Cardiac fibroblast (primary cell): ENCODE data around the gene NPY1R.

Source experiments
- DNase-seq, 2 donors: peaks; one replicate each; pipeline versions ENCODE4 v3.0.0 to v3.0.0-alpha.2; 2010; ENCODE audit warnings: low read depth in 2 of 2
- H3K4me3 ChIP-seq, 2 donors: replicated peaks in 1 of 2; 1 replicate in 1 of 2; 2 replicates in 1 of 2; pipeline ENCODE4 v1.5.1; 2011; ENCODE audit warnings: low read depth in 2 of 2, low read length in 2 of 2, mild to moderate bottlenecking in 2 of 2, moderate library complexity in 1 of 2
- CTCF ChIP-seq: IDR thresholded peaks from one replicate; pipeline ENCODE4 v1.5.1; 2011; ENCODE audit warnings: low read depth, mild to moderate bottlenecking, low read length, inconsistent platforms

The NPY1R gene

GRCh38 chr4:163330916-163331628, 1.3 kb downstream of the NPY1R start:
- TF ChIP-seq CTCF: no peak
- no peak overlapping the region for H3K4me3 ChIP-seq
- no peak for DNase-seq

- TF ChIP-seq CTCF: no peak
- no peak for DNase-seq
- no peak overlapping the region for H3K4me3 ChIP-seq
Observed at GRCh38 chr4:163317110-163317509, 15.3 kb downstream of the NPY1R start.

- TF ChIP-seq CTCF: no peak
- H3K4me3 ChIP-seq: no peak overlapping the region
- DNase-seq: no peak
Observed at GRCh38 chr4:163309466-163309865, 22.9 kb downstream of the NPY1R start.

GRCh38 chr4:163303069-163303468, 29.3 kb downstream of the NPY1R start:
- H3K4me3 ChIP-seq: no peak overlapping the region
- DNase-seq: no peak
- TF ChIP-seq CTCF: no peak

GRCh38 chr4:163300445-163300844, 32.0 kb downstream of the NPY1R start:
- TF ChIP-seq CTCF: no peak
- no peak overlapping the region for H3K4me3 ChIP-seq
- no peak for DNase-seq

- no peak overlapping the region for H3K4me3 ChIP-seq
- no peak for TF ChIP-seq CTCF
- no peak for DNase-seq
Observed at GRCh38 chr4:163295138-163295537, 37.3 kb downstream of the NPY1R start.

- TF ChIP-seq CTCF: no peak
- DNase-seq: no peak
- H3K4me3 ChIP-seq: no peak overlapping the region
Observed at GRCh38 chr4:163284304-163284703, 48.1 kb downstream of the NPY1R start.
